ENCODE results near the gene RAB13. TPM values are rescaled to one million over a fixed set of nuclear protein-coding genes. Genes with fewer than 3 reads are reported as not detected.
"Not testable (repeated sequence)": the region's sequence is repeated elsewhere in the genome, so short reads cannot be mapped to it uniquely, and the experiment has no call there.

RAB13 gene
- total RNA-seq, 1 donor = 36.7 TPM

GRCh38 chr1:154006136-154006535, 20.0 kb upstream of the RAB13 start:
- DNase-seq (ENCODE audit: low read depth) = peak; percentile 48
- TF ChIP-seq CTCF (IDR thresholded peaks at IDR 0.05; ENCODE audit: insufficient read depth, low read depth, low read length) = no peak
- H3K4me3 ChIP-seq (ENCODE audit: low read depth, low read length) = no peak overlapping the region

- TF ChIP-seq CTCF (IDR thresholded peaks at IDR 0.05; ENCODE audit: insufficient read depth, low read depth, low read length) = no peak
- DNase-seq (ENCODE audit: low read depth) = no peak
- no peak overlapping the region for H3K4me3 ChIP-seq (ENCODE audit: low read depth, low read length)
Observed at GRCh38 chr1:154000420-154000819, 14.3 kb upstream of the RAB13 start.

GRCh38 chr1:153996882-153997281, 10.7 kb upstream of the RAB13 start:
- not testable (repeated sequence) for DNase-seq (ENCODE audit: low read depth); H3K4me3 ChIP-seq (ENCODE audit: low read depth, low read length)

GRCh38 chr1:153995640-153996039, 9.5 kb upstream of the RAB13 start:
- no peak overlapping the region for H3K4me3 ChIP-seq (ENCODE audit: low read depth, low read length)
- no peak for TF ChIP-seq CTCF (IDR thresholded peaks at IDR 0.05; ENCODE audit: insufficient read depth, low read depth, low read length)

GRCh38 chr1:153995202-153995601, 9.1 kb upstream of the RAB13 start:
- TF ChIP-seq CTCF (IDR thresholded peaks at IDR 0.05; ENCODE audit: insufficient read depth, low read depth, low read length) = no peak
- DNase-seq (ENCODE audit: low read depth) = no peak
- H3K4me3 ChIP-seq (ENCODE audit: low read depth, low read length) = no peak overlapping the region

More at GRCh38 chr1:153995640-153996039, 9.5 kb upstream of the RAB13 start:
- DNase-seq (ENCODE audit: low read depth) = no peak

- no peak for DNase-seq (ENCODE audit: low read depth)
- TF ChIP-seq CTCF (IDR thresholded peaks at IDR 0.05; ENCODE audit: insufficient read depth, low read depth, low read length) = no peak
- H3K4me3 ChIP-seq (ENCODE audit: low read depth, low read length) = peak overlapping the region; percentile 90
Observed at GRCh38 chr1:153991806-153992205, 5.7 kb upstream of the RAB13 start.

GRCh38 chr1:153991151-153991630, 5.1 kb upstream of the RAB13 start:
- no peak for DNase-seq (ENCODE audit: low read depth)
- no peak for TF ChIP-seq CTCF (IDR thresholded peaks at IDR 0.05; ENCODE audit: insufficient read depth, low read depth, low read length)

More at GRCh38 chr1:153991151-153991630, 5.1 kb upstream of the RAB13 start:
- H3K4me3 ChIP-seq (ENCODE audit: low read depth, low read length) = peak overlapping the region; percentile 90

Data from fibroblast of villous mesenchyme (primary cell).